ENCODE measurements around the gene LCN9. TPM values are rescaled to one million over a fixed set of nuclear protein-coding genes. Genes with fewer than 3 reads are reported as not detected.
"Not testable (repeated sequence)": the region's sequence is repeated elsewhere in the genome, so short reads cannot be mapped to it uniquely, and the experiment has no call there.

Gene LCN9
- total and polyA plus RNA-seq, 2 experiments from 2014 or later = not detected

- TF ChIP-seq ETS1 (IDR thresholded peaks at IDR 0.05) (no peak), STAT1 (IDR thresholded peaks at IDR 0.05; ENCODE audit: unreplicated experiment) (no peak), ZNF331 (CRISPR knock-in tag; IDR thresholded peaks at IDR 0.05; ENCODE audit: low read depth) (no peak)
Measured at GRCh38 chr9:135632841-135633240, 30.3 kb upstream of the LCN9 start (continued).

- not testable (repeated sequence) for H3K27ac Mint-ChIP-seq; H3K27ac ChIP-seq (ENCODE audit: low read depth); H3K4me1 ChIP-seq (ENCODE audit: insufficient read depth); H3F3A ChIP-seq (replicated peaks; ENCODE audit: low read depth); H3K27me3 Mint-ChIP-seq (ENCODE audit: insufficient read depth, low read depth, poor library complexity); H2AFZ ChIP-seq; H3K4me2 ChIP-seq; H3K27me3 ChIP-seq (ENCODE audit: insufficient read depth); DNase-seq (ENCODE audit: low spot score); H3K4me1 Mint-ChIP-seq; H3K79me2 ChIP-seq (replicated peaks; ENCODE audit: insufficient read depth); ATAC-seq; H3K9me2 ChIP-seq (ENCODE audit: insufficient read depth); H3K36me3 ChIP-seq (ENCODE audit: insufficient read depth); H3K4me3 ChIP-seq; H4K20me1 ChIP-seq (replicated peaks; ENCODE audit: insufficient read depth); H3K4me3 Mint-ChIP-seq
- Mint-ChIP-seq H3K36me3 (ENCODE audit: low read depth) (peaks cover 37% of the 10 kb centered on the region), H3K9me3 (peaks cover 67% of the 10 kb centered on the region)
Measured at GRCh38 chr9:135636930-135637530, 26.1 kb upstream of the LCN9 start.

GRCh38 chr9:135639196-135639595 lies 23.9 kb upstream of the LCN9 start, which contains the start of gene GLT6D1:
GLT6D1 (minus strand) TSS chr9:135639540; CDS start chr9:135639187, 353 bp downstream.
- Histone ChIP-seq H3K27ac (ENCODE audit: low read depth) (no peak within 1 kb of the TSS), H3K4me1 (ENCODE audit: insufficient read depth) (no peaks in the 10 kb centered on the region), H3F3A (replicated peaks; ENCODE audit: low read depth) (no peaks in the 10 kb centered on the region), H3K27me3 (ENCODE audit: insufficient read depth) (no peaks in the 10 kb centered on the region), H2AFZ (no peak within 1 kb of the TSS), H3K4me2 (no peak within 1 kb of the TSS), H3K36me3 (ENCODE audit: insufficient read depth) (no peaks in the 10 kb centered on the region; the same call in 1 of the 2 replicates), H4K20me1 (replicated peaks; ENCODE audit: insufficient read depth) (no peaks in the 10 kb centered on the region), H3K9me2 (ENCODE audit: insufficient read depth) (peaks cover 7% of the 10 kb centered on the region; the same call in 1 of the 2 replicates), H3K4me3 (no peak within 1 kb of the TSS), H3K79me2 (replicated peaks; ENCODE audit: insufficient read depth) (no peaks in the 10 kb centered on the region)
- H3K27ac Mint-ChIP-seq = no peak within 1 kb of the TSS
- H3K9me3 Mint-ChIP-seq = peaks cover 86% of the 10 kb centered on the region
- peaks cover 49% of the 10 kb centered on the region for H3K36me3 Mint-ChIP-seq (ENCODE audit: low read depth)
- ATAC-seq = no peak
- TF ChIP-seq CREB1 (CRISPR knock-in tag; IDR thresholded peaks at IDR 0.05; ENCODE audit: low read depth) (no peak), ZNF331 (CRISPR knock-in tag; IDR thresholded peaks at IDR 0.05; ENCODE audit: low read depth) (no peak), POLR2AphosphoS5 (IDR thresholded peaks at IDR 0.05; ENCODE audit: low read depth) (no peak), ZNF462 (CRISPR knock-in tag; IDR thresholded peaks at IDR 0.05) (no peak)
- H3K27me3 Mint-ChIP-seq (ENCODE audit: insufficient read depth, low read depth, poor library complexity) = peaks cover 5% of the 10 kb centered on the region
- DNase-seq (ENCODE audit: low spot score) = no peak
- peaks cover 6% of the 10 kb centered on the region for H3K4me1 Mint-ChIP-seq
- no peak within 1 kb of the TSS for H3K4me3 Mint-ChIP-seq
